ENCODE measurements around the gene AOPEP. TPM values are rescaled to one million over a fixed set of nuclear protein-coding genes. Genes with fewer than 3 reads are reported as not detected.
"Not testable (repeated sequence)": the region's sequence is repeated elsewhere in the genome, so short reads cannot be mapped to it uniquely, and the experiment has no call there.

The AOPEP gene
- total and polyA plus RNA-seq, 10 donors: 14.8 to 86.1 (median 51.3) TPM

- H3K27ac ChIP-seq: no peak overlapping the region
- H3K4me1 ChIP-seq: peaks cover 5 to 29% (median 12%) of the 10 kb centered on the region in 6 donors
- no peaks in the 10 kb centered on the region for H3K36me3 ChIP-seq
- no peaks in the 10 kb centered on the region for H3K9me3 ChIP-seq
- H3K4me3 ChIP-seq: no peak overlapping the region
- DNase-seq: no peak
- no peaks in the 10 kb centered on the region for H3K27me3 ChIP-seq (replicated peaks in 1 of 7)
- TF ChIP-seq CTCF (IDR thresholded peaks at IDR 0.05 in 8 of 11, conservative IDR thresholded peaks at IDR 0.05 in 3 of 11) (no peak), POLR2A (IDR thresholded peaks at IDR 0.05) (no peak), POLR2AphosphoS5 (IDR thresholded peaks at IDR 0.05) (no peak)
- intact Hi-C loops (cut with DNase I; ENCODE audit: low total_unique reads): no loop called here
- 69 to 83% (median 76%) methylated on average over 3 of the region's 3 CpGs for WGBS, 5 donors
These were observed 147.8 kb downstream of the AOPEP start for GRCh38 chr9:94874316-94874715.

- intact Hi-C loops (cut with DNase I; ENCODE audit: low total_unique reads): no loop called here
- no peak for DNase-seq
- H3K36me3 ChIP-seq: no peaks in the 10 kb centered on the region
- WGBS, 5 donors: 77 to 84% (median 79%) methylated on average over 5 of the region's 5 CpGs
- H3K4me3 ChIP-seq: no peak overlapping the region
- no peaks in the 10 kb centered on the region for H3K27me3 ChIP-seq (replicated peaks in 1 of 7)
- no peaks in the 10 kb centered on the region for H3K9me3 ChIP-seq
- H3K4me1 ChIP-seq: peaks cover 5 to 26% (median 10%) of the 10 kb centered on the region in 6 donors
- no peak overlapping the region for H3K27ac ChIP-seq
- TF ChIP-seq CTCF (IDR thresholded peaks at IDR 0.05 in 8 of 11, conservative IDR thresholded peaks at IDR 0.05 in 3 of 11) (no peak), POLR2A (IDR thresholded peaks at IDR 0.05) (no peak), POLR2AphosphoS5 (IDR thresholded peaks at IDR 0.05) (no peak)
These were observed 149.0 kb downstream of the AOPEP start for GRCh38 chr9:94875300-94876020.

- H3K4me3 ChIP-seq; H3K27me3 ChIP-seq (replicated peaks in 1 of 7); H3K36me3 ChIP-seq; H3K9me3 ChIP-seq; intact Hi-C loops (cut with DNase I; ENCODE audit: low total_unique reads); H3K27ac ChIP-seq; DNase-seq: not testable (repeated sequence)
- H3K4me1 ChIP-seq: peaks cover 0 to 26% (median 4%) of the 10 kb centered on the region in 6 donors
- WGBS, 5 donors: 44 to 66% (median 51%) methylated on average over 3 of the region's 3 CpGs
These were observed 152.3 kb downstream of the AOPEP start for GRCh38 chr9:94878804-94879203.

- no peak for DNase-seq
- no peaks in the 10 kb centered on the region for H3K36me3 ChIP-seq
- no peaks in the 10 kb centered on the region for H3K27me3 ChIP-seq (replicated peaks in 1 of 7)
- TF ChIP-seq CTCF (IDR thresholded peaks at IDR 0.05 in 8 of 11, conservative IDR thresholded peaks at IDR 0.05 in 3 of 11) (no peak), POLR2AphosphoS5 (IDR thresholded peaks at IDR 0.05) (no peak), POLR2A (IDR thresholded peaks at IDR 0.05) (no peak)
- H3K4me3 ChIP-seq: no peak overlapping the region
- intact Hi-C loops (cut with DNase I; ENCODE audit: low total_unique reads): no loop called here
- H3K9me3 ChIP-seq: no peaks in the 10 kb centered on the region
- peaks cover 0 to 26% (median 4%) of the 10 kb centered on the region in 6 donors for H3K4me1 ChIP-seq
- no peak overlapping the region for H3K27ac ChIP-seq
These were observed 152.7 kb downstream of the AOPEP start for GRCh38 chr9:94879230-94879629.

Data from spleen (tissue), 11 donors.